ENCODE results near the gene AP3S2.
"Not testable (repeated sequence)": the region's sequence is repeated elsewhere in the genome, so short reads cannot be mapped to it uniquely, and the experiment has no call there.

AP3S2 gene

DNA sequence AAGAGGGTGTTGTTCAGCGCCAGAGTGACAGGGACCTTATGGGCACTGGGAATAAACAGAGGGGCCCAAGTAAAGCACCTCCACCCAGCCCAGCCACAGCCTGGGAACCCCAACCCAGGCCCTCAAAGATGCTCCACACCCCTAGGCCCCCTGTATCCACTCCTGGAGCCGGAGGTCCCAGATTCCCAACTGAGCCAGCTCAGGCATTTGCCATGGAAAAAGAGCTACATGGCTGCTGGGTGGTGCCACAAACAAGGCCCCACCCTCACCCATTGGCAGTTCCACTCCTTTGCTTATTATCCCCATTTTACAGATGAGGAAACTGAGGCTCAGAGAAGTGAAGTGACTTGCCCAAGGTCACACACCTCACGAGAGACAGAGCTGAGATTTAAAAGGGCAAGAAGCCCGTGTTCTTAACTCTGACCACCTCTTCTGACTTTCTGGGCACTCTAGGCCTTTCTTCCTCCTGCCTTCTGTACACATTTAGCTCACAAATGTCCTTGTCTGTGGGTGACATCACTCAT is 96.1 kb downstream of the AP3S2 start:
- DNase-seq: no peak

DNA sequence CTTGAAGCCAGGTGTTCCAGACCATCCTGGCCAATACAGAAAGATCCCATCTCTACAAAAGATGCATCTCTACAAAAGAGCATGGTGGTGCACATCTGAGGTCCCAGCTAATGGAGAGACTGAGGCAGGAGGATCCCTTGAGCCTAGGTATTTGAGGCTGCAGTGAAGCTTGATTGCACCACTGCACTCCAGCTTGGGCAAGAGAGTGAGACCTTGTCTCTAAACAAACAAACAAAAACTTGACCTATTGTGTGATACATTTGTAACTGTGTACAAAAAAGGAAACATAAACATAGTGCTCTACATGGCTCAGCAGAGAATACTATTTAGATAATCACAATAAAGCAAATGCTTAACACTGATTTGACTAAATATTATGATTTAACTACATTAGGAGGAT is 97.8 kb downstream of the AP3S2 start:
- no peak for DNase-seq

DNA sequence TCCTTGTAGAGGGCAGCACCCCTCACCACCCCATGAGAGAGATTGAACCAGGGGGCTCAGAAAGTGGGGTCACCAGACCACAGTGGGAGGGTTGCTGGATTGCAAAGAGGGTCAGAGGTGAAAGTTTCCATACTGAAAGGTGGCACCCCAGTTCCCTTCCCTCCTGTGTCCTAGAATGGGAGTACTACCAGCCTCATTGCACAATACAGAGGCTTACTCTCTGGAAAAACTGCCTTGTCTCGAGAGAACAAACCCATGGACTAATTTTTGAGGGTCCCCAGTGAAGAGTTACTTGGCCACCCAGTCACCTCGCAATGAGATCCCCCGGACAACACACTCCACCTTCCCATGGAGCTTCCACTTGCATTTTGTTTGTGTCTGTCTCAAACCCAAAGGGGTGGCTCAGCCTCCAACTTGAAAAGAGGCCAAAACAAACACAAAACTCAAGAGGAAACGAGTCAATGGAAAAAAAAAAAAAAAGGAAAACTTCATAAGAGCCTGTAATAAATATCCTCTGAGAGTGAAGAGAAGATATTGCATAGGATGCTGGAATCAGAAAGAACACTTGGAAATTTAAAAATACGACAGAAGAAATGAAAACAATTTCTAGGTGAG is 99.1 kb downstream of the AP3S2 start:
- DNase-seq: no peak

DNA sequence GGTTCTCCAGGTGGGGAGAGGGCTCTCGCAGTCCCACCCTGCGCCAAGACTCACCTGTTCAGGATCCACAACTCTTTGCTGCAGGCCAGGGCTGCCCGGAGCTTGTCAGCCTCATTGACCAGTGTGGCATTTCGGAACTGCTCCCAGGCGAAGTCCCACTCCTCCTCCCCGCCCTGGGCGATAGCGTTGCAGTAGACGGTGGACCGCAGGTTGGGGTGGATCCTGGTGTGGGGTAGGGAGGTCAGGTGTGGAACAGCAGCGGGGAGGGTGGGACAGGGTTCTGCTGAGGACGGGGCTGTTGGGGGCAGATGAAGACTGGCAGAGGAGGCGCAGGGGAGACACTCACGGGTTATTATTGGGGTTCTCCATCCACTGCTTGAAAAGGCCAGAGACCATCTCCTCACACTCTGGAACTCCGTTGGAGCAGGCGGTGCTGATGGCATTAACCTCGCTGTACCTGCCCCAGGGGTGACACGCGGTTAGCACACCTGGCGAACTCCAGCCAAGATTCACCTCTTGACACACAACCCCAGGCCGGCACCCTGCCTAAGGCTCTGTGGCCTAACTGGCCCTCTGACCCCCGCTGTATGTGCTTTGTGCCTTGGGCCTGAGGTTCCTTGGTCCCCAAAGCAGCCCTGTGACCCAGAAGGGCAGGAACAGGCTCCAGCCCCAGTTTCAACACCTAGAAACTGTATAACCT is 101.5 kb downstream of the AP3S2 start:
- no peak for DNase-seq

DNA sequence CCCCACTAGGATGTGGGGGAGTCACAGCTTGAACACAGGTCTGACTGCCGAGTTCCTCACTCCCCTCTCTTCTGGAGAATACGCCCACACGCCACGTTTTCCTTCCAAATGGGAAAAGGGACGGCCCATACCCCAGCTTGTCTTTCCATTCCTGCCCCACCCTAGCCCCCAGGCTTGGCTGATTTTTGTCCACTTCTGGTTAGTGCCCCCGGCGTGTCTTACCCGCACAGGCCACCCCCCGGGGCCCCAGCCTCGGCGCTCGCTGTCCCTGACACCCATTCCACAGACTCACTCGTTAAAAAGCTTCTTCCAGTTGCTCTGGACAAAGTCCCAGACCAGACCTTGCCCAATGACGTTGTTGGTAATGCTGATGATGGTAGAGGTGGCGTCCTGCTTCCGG is 103.1 kb downstream of the AP3S2 start:
- DNase-seq: no peak

DNA sequence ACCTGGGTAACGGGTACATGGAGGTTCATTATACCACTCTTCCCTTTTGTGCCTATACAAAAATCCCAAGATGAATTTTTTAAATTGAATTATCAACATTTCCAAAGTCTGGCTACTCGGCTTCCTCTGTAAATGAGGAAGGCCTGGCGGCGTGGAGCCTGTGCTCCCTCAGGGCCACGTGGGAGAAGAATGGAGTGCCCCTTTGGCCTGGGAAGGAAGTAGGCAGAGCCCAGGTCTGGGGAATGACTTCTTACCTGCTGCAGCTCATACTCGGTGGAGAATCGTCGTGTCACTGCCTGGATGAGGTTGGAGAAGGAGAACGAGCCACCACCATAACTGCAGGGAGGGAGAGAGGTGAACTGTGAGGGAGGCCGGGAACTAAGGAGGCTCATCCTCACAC is 103.6 kb downstream of the AP3S2 start:
- no peak for DNase-seq

DNA sequence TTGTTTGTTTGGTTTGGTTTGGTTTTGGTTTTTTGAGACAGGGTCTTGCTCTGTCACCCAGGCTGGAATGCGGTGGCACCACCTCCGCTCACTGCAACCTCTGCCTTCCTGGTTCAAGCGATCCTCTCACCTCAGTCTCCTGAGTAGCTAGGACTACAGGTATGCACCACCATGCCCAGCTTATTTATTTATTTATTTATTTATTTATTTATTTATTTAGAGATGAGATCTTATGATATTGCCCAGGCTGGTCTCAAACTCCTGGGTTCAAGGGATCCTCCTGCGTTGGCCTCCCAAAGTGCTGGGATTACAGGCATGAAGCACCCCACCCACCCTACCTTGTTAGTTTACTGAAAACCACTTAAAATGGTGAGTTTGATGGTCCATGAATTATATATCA is 105.2 kb downstream of the AP3S2 start:
- DNase-seq: not testable (repeated sequence)

DNA sequence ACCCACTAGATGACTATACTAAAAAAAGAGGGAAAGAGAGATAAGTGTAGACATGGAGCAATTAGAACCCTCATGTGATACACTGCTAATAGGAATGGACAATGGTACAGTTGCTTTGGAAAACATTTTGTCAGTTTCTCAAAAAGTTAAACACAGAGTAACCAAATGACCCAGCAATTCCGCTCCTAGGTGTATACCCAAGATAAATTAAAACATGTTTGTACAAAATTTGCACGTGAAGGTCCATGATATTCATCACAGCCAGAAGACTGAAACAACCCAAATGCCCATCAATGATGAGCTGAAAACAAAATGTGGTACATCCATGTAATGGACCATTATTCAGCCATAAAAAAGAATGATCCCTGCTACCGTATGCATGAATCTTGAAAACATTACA is 105.8 kb downstream of the AP3S2 start:
- DNase-seq: no peak

DNA sequence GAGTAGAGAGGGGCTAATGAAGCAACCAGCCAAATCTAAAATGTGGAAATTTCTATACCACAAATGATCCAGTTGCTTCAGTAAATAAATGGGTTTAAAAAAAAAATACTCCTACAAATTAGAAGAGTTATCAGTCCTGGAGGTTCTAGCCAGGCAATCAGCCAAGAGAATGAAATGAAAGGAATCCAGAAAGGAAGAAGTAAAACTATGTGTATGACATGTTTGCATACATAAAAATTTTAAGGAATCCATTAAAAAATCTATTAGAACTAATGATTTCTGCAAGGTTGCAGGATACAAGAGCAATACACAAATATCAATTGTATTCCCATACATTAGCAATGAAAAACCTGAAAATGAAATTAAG is 108.0 kb downstream of the AP3S2 start:
- DNase-seq: no peak

DNA sequence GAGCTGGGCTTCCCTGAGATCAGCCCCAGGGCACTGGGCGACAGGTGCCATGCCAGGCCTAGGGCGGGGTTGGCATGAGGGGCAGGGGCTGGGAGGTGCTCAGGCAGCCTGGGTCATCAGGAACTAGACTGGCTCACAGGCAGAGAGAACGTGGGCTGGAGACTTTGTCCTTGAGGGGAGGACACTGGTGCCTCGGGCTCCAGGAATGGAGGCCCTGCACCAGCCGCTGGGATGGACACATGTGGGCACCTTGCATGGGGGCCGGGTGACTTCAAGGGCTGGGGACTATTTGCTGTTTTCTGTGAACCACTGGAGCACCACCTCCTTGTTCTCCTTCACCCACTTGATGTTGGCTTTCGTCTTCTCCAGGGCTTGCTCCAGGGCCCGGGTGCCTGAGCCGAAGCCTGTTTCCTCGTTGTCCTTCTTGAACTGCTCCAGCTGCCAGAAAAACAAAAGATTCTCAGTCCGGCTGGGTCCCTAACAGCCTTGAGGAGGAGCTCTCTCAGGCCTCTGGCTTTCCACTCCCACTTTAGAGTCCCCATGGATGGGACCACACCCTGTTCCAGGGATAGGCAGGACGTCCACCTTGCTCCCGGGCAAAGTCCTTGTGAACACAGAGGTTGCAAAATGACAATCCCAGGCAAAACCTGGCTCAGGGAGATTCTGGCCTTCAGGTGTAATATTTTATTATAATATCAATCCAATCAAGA is 108.6 kb downstream of the AP3S2 start:
- DNase-seq: no peak

DNA sequence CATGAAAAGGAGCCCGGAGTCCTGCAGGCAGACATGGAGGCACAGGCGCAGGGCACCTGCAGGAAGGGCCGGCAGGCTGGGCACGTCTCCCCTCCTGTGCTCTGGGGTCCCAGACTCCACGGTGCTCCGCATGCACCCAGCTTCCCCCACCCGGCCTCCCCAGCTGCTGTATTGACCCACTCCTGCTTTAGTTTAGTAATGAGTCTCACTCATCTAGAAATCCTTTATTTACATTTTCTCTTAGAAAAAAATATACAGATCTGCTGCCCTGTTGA is 109.2 kb downstream of the AP3S2 start:
- no peak for DNase-seq

DNA sequence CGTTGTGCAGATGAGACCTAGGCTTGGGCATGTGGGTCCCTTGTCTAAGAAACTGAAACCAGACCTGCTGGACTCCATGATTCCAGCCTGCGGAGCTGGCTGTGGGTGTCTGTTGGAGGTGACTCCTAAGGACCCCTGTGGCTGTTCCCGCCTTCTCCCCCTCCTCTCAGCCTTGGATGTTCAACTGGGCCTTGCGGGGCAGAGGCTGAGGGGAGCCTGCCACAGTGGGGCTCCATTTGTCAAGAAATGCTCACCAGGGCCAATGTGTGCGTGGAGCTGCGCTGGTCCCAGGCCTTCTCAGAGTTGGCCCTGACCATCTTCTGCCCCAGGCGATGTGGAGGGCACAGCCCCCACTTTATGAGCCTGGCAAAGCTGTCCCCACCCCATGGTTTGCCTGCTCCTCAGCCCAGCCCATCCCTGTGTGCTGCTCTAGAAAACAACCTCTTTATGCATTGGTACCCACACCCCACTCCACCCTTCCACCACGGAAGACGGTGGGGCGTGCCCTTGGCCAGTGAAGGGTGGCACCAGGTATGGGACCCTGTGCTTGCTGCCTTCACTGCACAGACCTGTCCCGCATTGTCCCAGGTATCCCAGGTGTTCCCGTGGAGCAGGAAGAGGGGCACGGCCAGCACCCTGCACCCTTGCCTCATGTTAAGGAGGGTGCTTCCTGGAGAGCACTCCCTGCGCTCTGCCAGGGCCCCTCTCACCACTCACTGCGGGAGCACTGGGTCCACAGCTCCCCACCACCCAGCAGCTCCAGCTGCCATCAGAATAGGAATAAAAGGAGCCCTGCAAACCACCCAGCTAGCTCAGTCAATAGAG is 109.7 kb downstream of the AP3S2 start:
- no peak for DNase-seq

DNA sequence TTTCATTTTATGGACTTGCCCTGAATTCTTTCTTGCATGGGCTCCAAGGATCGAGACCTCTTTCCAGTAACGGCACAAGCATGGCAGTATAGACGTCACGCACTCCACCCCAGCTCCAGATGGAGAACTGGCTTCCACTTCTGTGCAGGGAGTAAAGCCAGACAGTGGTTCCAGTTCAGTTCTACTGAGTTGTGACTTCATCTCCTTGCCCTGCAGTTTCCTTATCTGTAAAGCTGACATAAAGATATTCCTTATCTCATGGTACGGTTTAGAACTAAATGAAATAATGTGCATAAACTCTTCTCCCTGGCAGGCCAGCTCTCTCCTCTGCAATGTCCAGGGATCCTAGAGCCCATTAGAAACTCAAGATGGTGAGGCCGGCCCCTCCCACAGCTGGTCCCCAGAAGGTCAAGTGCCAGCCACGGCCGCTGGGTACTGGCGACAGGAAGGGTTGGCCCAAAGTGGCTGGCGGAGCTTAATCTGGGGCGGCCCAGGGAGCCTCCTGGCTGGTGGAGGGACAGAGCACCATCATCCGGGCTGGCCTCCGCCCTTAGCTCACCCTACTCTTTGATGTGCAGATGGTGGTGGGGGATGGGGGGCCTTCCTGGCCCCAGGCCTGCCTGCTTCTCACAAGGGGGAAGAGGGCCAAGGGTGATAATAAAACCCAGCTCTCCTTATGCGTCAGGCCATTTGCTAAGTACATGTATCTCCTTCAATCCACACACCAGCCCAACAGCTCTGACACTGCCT is 110.5 kb downstream of the AP3S2 start:
- no peak for DNase-seq

DNA sequence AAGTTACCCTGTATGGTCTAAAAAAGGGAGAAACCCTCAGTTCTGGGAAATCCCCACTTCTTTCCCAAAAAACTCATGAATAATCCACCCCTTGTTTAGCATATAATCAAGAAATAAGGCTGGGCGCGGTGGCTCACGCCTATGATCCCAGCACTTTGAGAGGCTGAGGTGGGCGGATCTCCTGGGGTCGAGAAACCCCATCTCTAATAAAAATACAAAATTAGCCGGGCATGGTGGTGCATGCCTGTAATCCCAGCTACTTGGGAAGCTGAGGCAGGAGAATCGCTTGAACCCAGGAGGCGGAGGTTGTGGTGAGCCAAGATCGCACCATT is 111.2 kb downstream of the AP3S2 start:
- DNase-seq: not testable (repeated sequence)

DNA sequence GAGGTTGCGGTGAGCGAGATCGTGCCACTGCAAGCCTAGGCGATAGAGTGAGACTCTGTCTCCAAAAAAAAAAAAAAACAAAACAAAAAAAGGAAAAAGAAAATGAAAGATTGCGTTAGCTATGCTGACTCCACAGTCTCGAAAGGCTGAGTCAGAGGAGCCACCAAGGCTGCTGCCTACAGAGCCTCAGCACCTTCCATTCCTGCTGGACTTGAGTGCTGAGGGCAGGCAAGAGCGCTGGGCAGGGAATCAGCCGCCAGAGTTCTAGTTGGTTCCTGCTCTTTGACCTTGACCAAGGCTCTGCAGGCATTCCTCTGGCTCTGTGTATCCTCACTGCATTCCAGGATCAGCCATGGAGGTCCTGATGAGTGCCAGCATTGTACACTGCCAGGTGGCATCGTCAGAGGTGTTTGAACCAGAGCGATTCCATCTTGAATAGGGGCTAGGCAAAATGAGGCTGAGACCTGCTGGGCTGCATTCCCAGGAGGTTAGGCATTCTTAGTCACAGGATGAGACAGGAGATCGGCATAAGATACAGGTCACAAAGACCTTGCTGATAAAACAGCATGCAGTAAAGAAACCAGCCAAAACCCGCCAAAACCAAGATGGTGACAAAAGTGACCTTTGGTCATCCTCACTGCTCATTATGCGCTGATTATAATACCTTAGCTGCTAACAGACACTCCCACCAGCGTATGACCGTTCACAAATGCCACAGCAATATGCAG is 111.7 kb downstream of the AP3S2 start:
- no peak for DNase-seq

DNA sequence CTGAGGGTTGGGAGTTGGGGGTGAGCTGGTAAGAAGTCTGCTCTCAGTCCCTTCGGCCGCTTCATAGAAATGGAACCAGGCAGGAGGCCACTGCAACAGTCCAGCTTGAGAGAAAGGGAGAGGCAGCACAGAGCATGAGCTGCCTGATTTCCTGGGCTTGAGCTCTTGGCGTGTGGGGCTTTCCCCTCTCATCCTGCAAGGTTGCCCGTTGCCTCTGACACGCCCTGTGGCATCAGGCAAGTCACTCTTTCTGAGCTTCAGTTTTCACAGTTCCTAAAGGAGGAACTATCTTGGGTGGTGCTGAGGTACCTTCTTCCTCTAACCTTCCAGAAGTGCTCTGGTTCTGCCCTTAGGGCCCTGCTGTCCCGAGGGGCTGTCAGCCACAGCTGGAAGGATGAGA is 112.7 kb downstream of the AP3S2 start:
- DNase-seq: no peak

DNA sequence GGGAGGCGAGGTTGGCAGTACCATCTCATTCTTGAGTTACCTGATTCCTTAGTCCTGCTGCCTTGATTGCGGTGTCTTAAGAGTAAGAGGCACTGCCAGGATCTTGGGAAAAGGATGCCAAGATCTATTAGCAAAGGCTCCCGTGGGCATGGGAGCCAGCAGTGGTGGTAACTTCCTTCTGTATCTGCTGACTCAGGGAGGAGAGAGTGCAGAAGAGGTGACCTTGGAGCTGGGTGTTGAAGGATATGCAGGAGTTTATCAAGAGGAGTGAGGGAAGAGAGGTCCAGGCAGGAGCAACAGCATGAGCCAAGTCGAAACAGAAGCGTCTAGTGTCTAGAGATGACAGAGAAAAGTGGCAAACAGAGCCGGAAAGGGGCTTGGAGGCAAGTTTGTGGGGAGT is 113.2 kb downstream of the AP3S2 start:
- no peak for DNase-seq

Measured in NCI-H1694 (cell line).